ENCODE measurements around the gene PEAK1.
"Not testable (repeated sequence)": the region's sequence is repeated elsewhere in the genome, so short reads cannot be mapped to it uniquely, and the experiment has no call there.

PEAK1 gene

GRCh38 chr15:77168616-77169015 lies 251.3 kb downstream of the PEAK1 start:
- H3K36me3 Mint-ChIP-seq (ENCODE audit: low read depth), result no peaks in the 10 kb centered on the region
- H3K27ac Mint-ChIP-seq, result no peak overlapping the region
- H3K27me3 Mint-ChIP-seq, result no peaks in the 10 kb centered on the region
- H3K4me3 Mint-ChIP-seq, result no peak overlapping the region
- H3K4me1 Mint-ChIP-seq (ENCODE audit: low read depth), result peaks cover 16% of the 10 kb centered on the region
- H3K9me3 Mint-ChIP-seq, result no peaks in the 10 kb centered on the region

- no peaks in the 10 kb centered on the region for H3K27me3 Mint-ChIP-seq
- no peaks in the 10 kb centered on the region for H3K9me3 Mint-ChIP-seq
- H3K4me3 Mint-ChIP-seq, result no peak overlapping the region
- no peaks in the 10 kb centered on the region for H3K36me3 Mint-ChIP-seq (ENCODE audit: low read depth)
- H3K4me1 Mint-ChIP-seq (ENCODE audit: low read depth), result peaks cover 16% of the 10 kb centered on the region
- no peak overlapping the region for H3K27ac Mint-ChIP-seq
Measured at GRCh38 chr15:77168141-77168540, 251.8 kb downstream of the PEAK1 start.

GRCh38 chr15:77167406-77167805 lies 252.5 kb downstream of the PEAK1 start:
- Mint-ChIP-seq H3K4me3 (no peak overlapping the region), H3K27ac (no peak overlapping the region), H3K4me1 (ENCODE audit: low read depth) (peaks cover 24% of the 10 kb centered on the region), H3K27me3 (no peaks in the 10 kb centered on the region), H3K9me3 (no peaks in the 10 kb centered on the region), H3K36me3 (ENCODE audit: low read depth) (peaks cover 4% of the 10 kb centered on the region)

- Mint-ChIP-seq H3K27ac (peak overlapping the region; percentile 51), H3K36me3 (ENCODE audit: low read depth) (peaks cover 4% of the 10 kb centered on the region), H3K27me3 (no peaks in the 10 kb centered on the region), H3K9me3 (no peaks in the 10 kb centered on the region), H3K4me3 (peak overlapping the region; percentile 1), H3K4me1 (ENCODE audit: low read depth) (peaks cover 48% of the 10 kb centered on the region)
Measured at GRCh38 chr15:77163781-77164384, 256.0 kb downstream of the PEAK1 start.

- Mint-ChIP-seq H3K4me3 (no peak overlapping the region), H3K4me1 (ENCODE audit: low read depth) (peaks cover 48% of the 10 kb centered on the region), H3K27me3 (no peaks in the 10 kb centered on the region), H3K36me3 (ENCODE audit: low read depth) (peaks cover 10% of the 10 kb centered on the region), H3K27ac (peak overlapping the region; percentile 51), H3K9me3 (no peaks in the 10 kb centered on the region)
Measured at GRCh38 chr15:77162872-77163633, 256.9 kb downstream of the PEAK1 start.

- Mint-ChIP-seq H3K4me1 (ENCODE audit: low read depth) (peaks cover 48% of the 10 kb centered on the region), H3K27ac (peak overlapping the region; percentile 43), H3K9me3 (no peaks in the 10 kb centered on the region), H3K4me3 (peak overlapping the region; percentile 38), H3K36me3 (ENCODE audit: low read depth) (peaks cover 20% of the 10 kb centered on the region), H3K27me3 (no peaks in the 10 kb centered on the region)
Measured at GRCh38 chr15:77160562-77161478, 259.1 kb downstream of the PEAK1 start.

- H3K4me1 Mint-ChIP-seq (ENCODE audit: low read depth), result peaks cover 18% of the 10 kb centered on the region
- not testable (repeated sequence) for H3K27me3 Mint-ChIP-seq
Measured at GRCh38 chr15:77156000-77156399, 263.9 kb downstream of the PEAK1 start.

GRCh38 chr15:77148191-77148590 lies 271.7 kb downstream of the PEAK1 start:
- Mint-ChIP-seq H3K27me3 (no peaks in the 10 kb centered on the region), H3K9me3 (no peaks in the 10 kb centered on the region), H3K36me3 (ENCODE audit: low read depth) (peaks cover 31% of the 10 kb centered on the region), H3K4me1 (ENCODE audit: low read depth) (peaks cover 15% of the 10 kb centered on the region), H3K27ac (no peak overlapping the region), H3K4me3 (no peak overlapping the region)

More at GRCh38 chr15:77156000-77156399, 263.9 kb downstream of the PEAK1 start:
- not testable (repeated sequence) for H3K9me3 Mint-ChIP-seq, H3K4me3 Mint-ChIP-seq, H3K27ac Mint-ChIP-seq
- H3K36me3 Mint-ChIP-seq (ENCODE audit: low read depth), result peaks cover 24% of the 10 kb centered on the region

- H3K27me3 Mint-ChIP-seq, result no peaks in the 10 kb centered on the region
- peaks cover 54% of the 10 kb centered on the region for H3K36me3 Mint-ChIP-seq (ENCODE audit: low read depth)
- H3K4me1 Mint-ChIP-seq (ENCODE audit: low read depth), result peaks cover 15% of the 10 kb centered on the region
- no peak overlapping the region for H3K4me3 Mint-ChIP-seq
- no peak overlapping the region for H3K27ac Mint-ChIP-seq
- H3K9me3 Mint-ChIP-seq, result peaks cover 10% of the 10 kb centered on the region
Measured at GRCh38 chr15:77145370-77145769, 274.5 kb downstream of the PEAK1 start.

GRCh38 chr15:77144492-77145070 lies 275.3 kb downstream of the PEAK1 start:
- Mint-ChIP-seq H3K27me3 (no peaks in the 10 kb centered on the region), H3K9me3 (peaks cover 10% of the 10 kb centered on the region), H3K4me1 (ENCODE audit: low read depth) (peaks cover 15% of the 10 kb centered on the region), H3K4me3 (no peak overlapping the region), H3K27ac (no peak overlapping the region), H3K36me3 (ENCODE audit: low read depth) (peaks cover 59% of the 10 kb centered on the region)

GRCh38 chr15:77144026-77144425 lies 275.9 kb downstream of the PEAK1 start:
- Mint-ChIP-seq H3K36me3 (ENCODE audit: low read depth) (peaks cover 59% of the 10 kb centered on the region), H3K27me3 (no peaks in the 10 kb centered on the region)

GRCh38 chr15:77143616-77144015 lies 276.3 kb downstream of the PEAK1 start:
- no peak overlapping the region for H3K27ac Mint-ChIP-seq
- H3K4me3 Mint-ChIP-seq, result no peak overlapping the region
- H3K9me3 Mint-ChIP-seq, result peaks cover 10% of the 10 kb centered on the region
- H3K27me3 Mint-ChIP-seq, result no peaks in the 10 kb centered on the region
- peaks cover 59% of the 10 kb centered on the region for H3K36me3 Mint-ChIP-seq (ENCODE audit: low read depth)
- peaks cover 15% of the 10 kb centered on the region for H3K4me1 Mint-ChIP-seq (ENCODE audit: low read depth)

More at GRCh38 chr15:77144026-77144425, 275.9 kb downstream of the PEAK1 start:
- Mint-ChIP-seq H3K27ac (peak overlapping the region; percentile 72), H3K9me3 (peaks cover 10% of the 10 kb centered on the region), H3K4me3 (no peak overlapping the region), H3K4me1 (ENCODE audit: low read depth) (peaks cover 15% of the 10 kb centered on the region)

GRCh38 chr15:77143191-77143590 lies 276.7 kb downstream of the PEAK1 start:
- Mint-ChIP-seq H3K27ac (no peak overlapping the region), H3K9me3 (peaks cover 10% of the 10 kb centered on the region), H3K36me3 (ENCODE audit: low read depth) (peaks cover 59% of the 10 kb centered on the region), H3K27me3 (no peaks in the 10 kb centered on the region), H3K4me1 (ENCODE audit: low read depth) (peaks cover 15% of the 10 kb centered on the region), H3K4me3 (no peak overlapping the region)

GRCh38 chr15:77140220-77140619 lies 279.7 kb downstream of the PEAK1 start:
- Mint-ChIP-seq H3K4me3 (no peak overlapping the region), H3K27ac (no peak overlapping the region), H3K36me3 (ENCODE audit: low read depth) (peaks cover 65% of the 10 kb centered on the region), H3K27me3 (no peaks in the 10 kb centered on the region), H3K4me1 (ENCODE audit: low read depth) (peaks cover 15% of the 10 kb centered on the region), H3K9me3 (peaks cover 10% of the 10 kb centered on the region)

Measured in stimulated activated naive CD8-positive, alpha-beta T cell treated with anti-CD3 and anti-CD28 coated beads, Interleukin-15, Interleukin-2, amounts not matched to agents 100 ng/mL and 50 ng/mL, for 24 hours (primary cell).